Measurements from ENCODE around the gene DNAAF8. TPM values are rescaled to one million over a fixed set of nuclear protein-coding genes. Genes with fewer than 3 reads are reported as not detected.
A peak's percentile ranks its signal among the peaks of the same experiment; 100 is the strongest.

DNAAF8 gene
- total RNA-seq, 4 donors from 2014 or later, result 0.67 to 3.5 TPM; not detected in 2

DNA sequence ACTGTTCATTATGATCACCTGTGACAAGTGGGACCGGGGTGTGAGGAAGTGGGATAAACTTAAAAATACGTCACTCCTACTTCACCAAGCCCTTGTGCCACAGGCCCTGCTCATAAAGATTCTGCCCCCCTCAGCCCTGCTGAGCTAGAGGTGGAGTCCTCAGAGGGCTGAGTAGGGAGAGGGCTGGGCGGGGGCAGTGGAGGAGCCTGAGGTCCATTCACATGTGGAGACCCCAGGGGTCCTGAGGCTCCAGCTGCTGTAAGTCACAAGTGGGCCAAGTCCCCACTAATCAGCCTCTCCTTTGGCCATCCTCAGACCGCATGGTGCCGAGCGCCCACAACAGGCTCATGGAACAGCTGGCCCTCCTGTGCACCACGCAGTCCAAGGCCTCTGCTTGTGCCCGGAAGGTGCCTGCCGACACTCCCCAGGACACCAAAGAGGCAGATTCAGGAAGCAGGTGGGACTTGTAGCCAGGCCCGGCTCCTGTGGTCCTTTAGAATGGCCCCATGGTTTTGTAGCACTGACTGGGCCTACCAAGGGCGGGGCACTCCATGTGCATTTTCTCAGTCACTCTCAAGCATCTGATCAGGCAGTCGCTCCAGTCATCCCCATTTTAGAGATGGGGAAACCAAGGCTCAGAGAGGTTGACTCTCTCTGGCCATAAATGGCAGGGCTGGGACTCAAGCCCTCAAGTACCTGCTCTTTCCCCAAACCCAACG lies 10.4 kb downstream of the DNAAF8 start:
- H3K4me3 ChIP-seq, result no peak overlapping the region
- no peak for DNase-seq
- no peak overlapping the region for H3K27ac ChIP-seq
- H3K36me3 ChIP-seq, result no peaks in the 10 kb centered on the region
- intact Hi-C loops (cut with DNase I; ENCODE audit: low total_unique reads), result no loop called here
- no peaks in the 10 kb centered on the region for H3K27me3 ChIP-seq
- TF ChIP-seq, protein P1, sequence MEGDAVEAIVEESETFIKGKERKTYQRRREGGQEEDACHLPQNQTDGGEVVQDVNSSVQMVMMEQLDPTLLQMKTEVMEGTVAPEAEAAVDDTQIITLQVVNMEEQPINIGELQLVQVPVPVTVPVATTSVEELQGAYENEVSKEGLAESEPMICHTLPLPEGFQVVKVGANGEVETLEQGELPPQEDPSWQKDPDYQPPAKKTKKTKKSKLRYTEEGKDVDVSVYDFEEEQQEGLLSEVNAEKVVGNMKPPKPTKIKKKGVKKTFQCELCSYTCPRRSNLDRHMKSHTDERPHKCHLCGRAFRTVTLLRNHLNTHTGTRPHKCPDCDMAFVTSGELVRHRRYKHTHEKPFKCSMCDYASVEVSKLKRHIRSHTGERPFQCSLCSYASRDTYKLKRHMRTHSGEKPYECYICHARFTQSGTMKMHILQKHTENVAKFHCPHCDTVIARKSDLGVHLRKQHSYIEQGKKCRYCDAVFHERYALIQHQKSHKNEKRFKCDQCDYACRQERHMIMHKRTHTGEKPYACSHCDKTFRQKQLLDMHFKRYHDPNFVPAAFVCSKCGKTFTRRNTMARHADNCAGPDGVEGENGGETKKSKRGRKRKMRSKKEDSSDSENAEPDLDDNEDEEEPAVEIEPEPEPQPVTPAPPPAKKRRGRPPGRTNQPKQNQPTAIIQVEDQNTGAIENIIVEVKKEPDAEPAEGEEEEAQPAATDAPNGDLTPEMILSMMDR (IDR thresholded peaks at IDR 0.05), result no peak
- TF ChIP-seq POLR2A (IDR thresholded peaks at IDR 0.05), result no peak
- peaks cover 0 to 8% of the 10 kb centered on the region in 2 donors for H3K4me1 ChIP-seq
- no peaks in the 10 kb centered on the region for H3K9me3 ChIP-seq

DNA sequence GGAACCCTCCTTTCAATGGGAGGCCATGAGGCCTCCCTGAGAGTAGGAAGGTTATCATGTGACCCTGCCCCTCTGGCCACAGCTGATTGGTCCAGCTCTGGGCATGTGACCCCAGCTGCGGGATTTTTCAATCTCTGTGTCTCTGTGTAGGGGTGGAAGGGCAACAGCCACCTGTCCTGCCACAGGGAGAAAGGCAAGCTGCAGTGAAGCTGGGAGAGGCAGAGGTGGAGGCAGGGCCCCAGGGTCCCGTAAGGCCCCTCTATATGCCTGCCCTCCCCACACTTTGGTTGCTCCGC lies 10.9 kb downstream of the DNAAF8 start:
- Histone ChIP-seq H3K27me3 (no peaks in the 10 kb centered on the region), H3K36me3 (no peaks in the 10 kb centered on the region), H3K4me3 (no peak overlapping the region), H3K27ac (no peak overlapping the region), H3K4me1 (peaks cover 0 to 8% of the 10 kb centered on the region in 2 donors), H3K9me3 (no peaks in the 10 kb centered on the region)
- TF ChIP-seq, protein P1 (IDR thresholded peaks at IDR 0.05), result no peak
- TF ChIP-seq POLR2A (IDR thresholded peaks at IDR 0.05), result no peak
- DNase-seq, result no peak
- intact Hi-C loops (cut with DNase I; ENCODE audit: low total_unique reads), result no loop called here

- no peak for DNase-seq
- TF ChIP-seq POLR2A (IDR thresholded peaks at IDR 0.05), result no peak
- TF ChIP-seq, protein P1 (IDR thresholded peaks at IDR 0.05), result no peak
- no peaks in the 10 kb centered on the region for H3K27me3 ChIP-seq
- H3K4me1 ChIP-seq, result peaks cover 0 to 8% of the 10 kb centered on the region in 2 donors
- H3K27ac ChIP-seq, result no peak overlapping the region
- H3K36me3 ChIP-seq, result no peaks in the 10 kb centered on the region
- intact Hi-C loops (cut with DNase I; ENCODE audit: low total_unique reads), result no loop called here
- no peaks in the 10 kb centered on the region for H3K9me3 ChIP-seq
- H3K4me3 ChIP-seq, result no peak overlapping the region
These were observed 11.9 kb downstream of the DNAAF8 start for GRCh38 chr16:4746215-4746614.

DNA sequence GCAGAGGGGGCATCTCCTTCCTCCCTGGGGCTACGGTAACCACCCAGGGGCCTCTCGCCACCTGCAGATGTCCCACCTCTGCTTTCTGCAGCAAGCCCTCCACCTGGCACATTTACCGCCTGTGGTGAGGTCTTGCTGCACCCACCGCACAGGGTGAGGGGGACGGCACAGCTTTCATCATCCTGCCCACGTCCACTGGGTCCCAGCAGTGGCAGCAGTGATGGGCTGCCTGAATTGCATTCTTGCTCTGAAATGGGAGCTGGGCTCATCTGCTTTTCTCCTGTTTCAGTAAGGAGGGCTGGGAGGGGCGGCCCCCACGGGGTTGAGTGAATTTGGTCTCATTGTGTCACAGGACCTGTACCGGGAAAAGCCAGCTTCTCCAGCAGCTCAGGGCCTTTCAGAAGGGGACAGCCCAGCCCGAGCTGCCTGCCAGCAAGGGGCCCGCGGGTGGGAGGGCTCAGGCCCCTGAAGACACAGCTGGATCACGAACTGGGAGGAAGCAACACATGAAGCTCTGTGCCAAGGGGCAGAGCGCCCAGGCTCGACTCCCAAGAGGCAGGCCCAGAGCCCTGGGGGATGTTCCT lies 12.7 kb downstream of the DNAAF8 start:
- no peaks in the 10 kb centered on the region for H3K36me3 ChIP-seq
- no peaks in the 10 kb centered on the region for H3K9me3 ChIP-seq
- no peak overlapping the region for H3K4me3 ChIP-seq
- peak overlapping the region; percentile 24 to 36 for H3K27ac ChIP-seq
- intact Hi-C loops (cut with DNase I; ENCODE audit: low total_unique reads), result no loop called here
- H3K27me3 ChIP-seq, result no peaks in the 10 kb centered on the region
- no peak for TF ChIP-seq POLR2A (IDR thresholded peaks at IDR 0.05)
- TF ChIP-seq, protein P1 (IDR thresholded peaks at IDR 0.05), result no peak
- peak in 1 of 2 donors; percentile 56 for DNase-seq
- peaks cover 0 to 8% of the 10 kb centered on the region in 2 donors for H3K4me1 ChIP-seq

DNA sequence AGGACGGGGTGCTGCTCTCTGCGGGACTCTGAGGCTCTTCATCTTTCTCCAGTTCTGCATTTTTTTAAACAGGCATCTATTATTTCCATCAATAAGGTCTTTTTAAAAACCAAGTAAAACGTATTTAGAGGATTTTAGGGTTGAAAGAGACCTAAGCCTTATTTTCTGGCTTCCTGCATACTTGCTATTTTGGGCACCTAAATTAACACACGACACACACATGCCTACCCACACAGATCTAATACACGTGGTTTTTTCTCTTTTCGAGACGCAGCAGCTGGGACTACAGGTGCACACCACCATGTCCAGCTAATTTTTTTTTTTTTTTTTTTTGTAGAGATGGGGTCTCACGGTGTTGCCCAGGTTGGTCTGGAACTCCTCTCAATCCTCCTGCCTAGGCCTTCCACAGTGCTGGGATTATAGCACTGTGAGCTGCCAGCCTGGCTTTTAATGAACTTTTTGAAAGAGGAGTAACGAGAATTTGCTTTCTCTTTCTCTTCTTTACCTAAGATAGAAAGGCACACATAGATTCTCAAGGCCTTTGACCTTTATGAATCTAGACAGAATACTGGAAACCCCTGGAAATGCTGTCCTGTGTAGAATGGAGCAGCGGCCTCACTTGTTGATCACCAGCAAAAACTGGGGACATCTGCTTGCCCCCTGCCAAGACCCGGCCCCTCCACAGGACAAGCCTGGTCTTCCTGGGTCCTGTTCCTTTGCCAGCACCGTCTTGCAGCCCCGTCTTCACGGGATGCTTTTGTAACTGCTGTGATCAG lies 13.8 kb downstream of the DNAAF8 start:
- TF ChIP-seq, protein P1 (IDR thresholded peaks at IDR 0.05), result no peak
- no peak for TF ChIP-seq POLR2A (IDR thresholded peaks at IDR 0.05)
- Histone ChIP-seq H3K27ac (no peak overlapping the region), H3K9me3 (no peaks in the 10 kb centered on the region), H3K27me3 (no peaks in the 10 kb centered on the region), H3K36me3 (no peaks in the 10 kb centered on the region), H3K4me1 (peaks cover 0 to 8% of the 10 kb centered on the region in 2 donors), H3K4me3 (no peak overlapping the region)
- DNase-seq, result no peak
- intact Hi-C loops (cut with DNase I; ENCODE audit: low total_unique reads), result no loop called here
